ENCODE data around the gene LRRC7.

- no peak for TF ChIP-seq JUN (IDR thresholded peaks at IDR 0.05; ENCODE audit: low read depth, low read length)
- TF ChIP-seq EP300 (IDR thresholded peaks at IDR 0.05; ENCODE audit: borderline replicate concordance in 1 of 2, low read depth in 2 of 2, low read length in 2 of 2) = no peak
- TF ChIP-seq USF2 (IDR thresholded peaks at IDR 0.05; ENCODE audit: low read length) = no peak
- TF ChIP-seq POLR2A (IDR thresholded peaks at IDR 0.05; ENCODE audit: control extremely low read depth in 1 of 2, low read depth in 2 of 2, low read length in 2 of 2) = no peak
- no peak for TF ChIP-seq TAF1 (IDR thresholded peaks at IDR 0.05; ENCODE audit: low read depth, low read length)
- no peak for TF ChIP-seq TBP (IDR thresholded peaks at IDR 0.05; ENCODE audit: low read depth, low read length)
- no peak for TF ChIP-seq NRF1 (IDR thresholded peaks at IDR 0.05; ENCODE audit: low read depth, low read length)
- TF ChIP-seq YY1 (IDR thresholded peaks at IDR 0.05; ENCODE audit: low read depth, low read length) = no peak
- TF ChIP-seq EZH2 (IDR thresholded peaks at IDR 0.05; ENCODE audit: low read depth, low read length, severe bottlenecking) = no peak
- TF ChIP-seq, protein P1, sequence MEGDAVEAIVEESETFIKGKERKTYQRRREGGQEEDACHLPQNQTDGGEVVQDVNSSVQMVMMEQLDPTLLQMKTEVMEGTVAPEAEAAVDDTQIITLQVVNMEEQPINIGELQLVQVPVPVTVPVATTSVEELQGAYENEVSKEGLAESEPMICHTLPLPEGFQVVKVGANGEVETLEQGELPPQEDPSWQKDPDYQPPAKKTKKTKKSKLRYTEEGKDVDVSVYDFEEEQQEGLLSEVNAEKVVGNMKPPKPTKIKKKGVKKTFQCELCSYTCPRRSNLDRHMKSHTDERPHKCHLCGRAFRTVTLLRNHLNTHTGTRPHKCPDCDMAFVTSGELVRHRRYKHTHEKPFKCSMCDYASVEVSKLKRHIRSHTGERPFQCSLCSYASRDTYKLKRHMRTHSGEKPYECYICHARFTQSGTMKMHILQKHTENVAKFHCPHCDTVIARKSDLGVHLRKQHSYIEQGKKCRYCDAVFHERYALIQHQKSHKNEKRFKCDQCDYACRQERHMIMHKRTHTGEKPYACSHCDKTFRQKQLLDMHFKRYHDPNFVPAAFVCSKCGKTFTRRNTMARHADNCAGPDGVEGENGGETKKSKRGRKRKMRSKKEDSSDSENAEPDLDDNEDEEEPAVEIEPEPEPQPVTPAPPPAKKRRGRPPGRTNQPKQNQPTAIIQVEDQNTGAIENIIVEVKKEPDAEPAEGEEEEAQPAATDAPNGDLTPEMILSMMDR (IDR thresholded peaks at IDR 0.05; ENCODE audit: control extremely low read depth in 1 of 3, insufficient read depth in 1 of 3, low read depth in 1 of 3, low read length in 3 of 3) = no peak
- no peak for TF ChIP-seq BRCA1 (IDR thresholded peaks at IDR 0.05; ENCODE audit: low read depth, low read length)
- no peak for TF ChIP-seq ATF2 (IDR thresholded peaks at IDR 0.05; ENCODE audit: low read length)
- TF ChIP-seq, protein P2, sequence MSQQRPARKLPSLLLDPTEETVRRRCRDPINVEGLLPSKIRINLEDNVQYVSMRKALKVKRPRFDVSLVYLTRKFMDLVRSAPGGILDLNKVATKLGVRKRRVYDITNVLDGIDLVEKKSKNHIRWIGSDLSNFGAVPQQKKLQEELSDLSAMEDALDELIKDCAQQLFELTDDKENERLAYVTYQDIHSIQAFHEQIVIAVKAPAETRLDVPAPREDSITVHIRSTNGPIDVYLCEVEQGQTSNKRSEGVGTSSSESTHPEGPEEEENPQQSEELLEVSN (IDR thresholded peaks at IDR 0.05) = no peak
These were observed 123.5 kb downstream of the LRRC7 start for GRCh38 chr1:69691179-69691578.
